Neutrophil (primary cell): ENCODE measurements around the gene ZC3H11A.
"Not testable (repeated sequence)": the region's sequence is repeated elsewhere in the genome, so short reads cannot be mapped to it uniquely, and the experiment has no call there.

Experiments used
- H3K27ac ChIP-seq: fragments of 200-600 bp; sonication (generic); 2 replicates; pipeline ENCODE4 v1.5.1; 2016; ENCODE audit warnings: mild to moderate bottlenecking, moderate library complexity
- H3K27me3 ChIP-seq: fragments of 200-600 bp; sonication (generic); 2 replicates; pipeline ENCODE4 v1.6.0; 2016; ENCODE audit warnings: mild to moderate bottlenecking
- H3K36me3 ChIP-seq: fragments of 200-600 bp; sonication (generic); 2 replicates; pipeline ENCODE4 v1.5.1; 2017
- H3K4me1 ChIP-seq, 2 experiments: fragments of 200-600 bp in 1 of 2; sonication (generic) in 1 of 2; 1 replicate in 1 of 2; 2 replicates in 1 of 2; pipeline versions ENCODE4 v1.5.1 to v1.6.1; 2013 to 2016; ENCODE audit warnings: low read depth in 1 of 2, low read length in 1 of 2, mild to moderate bottlenecking in 1 of 2, moderate library complexity in 1 of 2; ENCODE audit not compliant: control insufficient read depth in 1 of 2, insufficient read depth in 1 of 2
- H3K4me3 ChIP-seq, 2 experiments: fragments of 200-600 bp in 1 of 2; sonication (generic) in 1 of 2; 1 replicate in 1 of 2; 2 replicates in 1 of 2; pipeline ENCODE4 v1.5.1; 2013 to 2016; ENCODE audit warnings: low read depth in 1 of 2, low read length in 1 of 2, mild to moderate bottlenecking in 1 of 2, moderate library complexity in 1 of 2
- H3K9me3 ChIP-seq: fragments of 200-600 bp; sonication (generic); 2 replicates; pipeline ENCODE4 v1.5.1; 2016
- CTCF ChIP-seq: fragments of 200-600 bp; sonication (generic); IDR thresholded peaks from 2 replicates; pipeline ENCODE4 v1.5.1; 2016; ENCODE audit warnings: antibody characterized with exemption

The ZC3H11A gene

GRCh38 chr1:203818399-203818798 lies 23.0 kb downstream of the ZC3H11A start:
- no peak overlapping the region for H3K4me3 ChIP-seq
- H3K36me3 ChIP-seq: peaks cover 93% of the 10 kb centered on the region
- H3K27me3 ChIP-seq: no peaks in the 10 kb centered on the region
- H3K4me1 ChIP-seq: peaks cover 0 to 3% of the 10 kb centered on the region in 2 experiments
- no peak overlapping the region for H3K27ac ChIP-seq
- H3K9me3 ChIP-seq: no peaks in the 10 kb centered on the region
- TF ChIP-seq CTCF: no peak

- H3K9me3 ChIP-seq: no peaks in the 10 kb centered on the region
- H3K4me3 ChIP-seq: no peak overlapping the region
- no peaks in the 10 kb centered on the region for H3K27me3 ChIP-seq
- TF ChIP-seq CTCF: no peak
- H3K36me3 ChIP-seq: peaks cover 81% of the 10 kb centered on the region
- H3K27ac ChIP-seq: no peak overlapping the region
- H3K4me1 ChIP-seq: no peaks in the 10 kb centered on the region
Measured at GRCh38 chr1:203823306-203823705, 27.9 kb downstream of the ZC3H11A start.

- no peaks in the 10 kb centered on the region for H3K27me3 ChIP-seq
- H3K27ac ChIP-seq: no peak overlapping the region
- peaks cover 81% of the 10 kb centered on the region for H3K36me3 ChIP-seq
- H3K4me3 ChIP-seq: no peak overlapping the region
- no peaks in the 10 kb centered on the region for H3K9me3 ChIP-seq
- no peak for TF ChIP-seq CTCF
- no peaks in the 10 kb centered on the region for H3K4me1 ChIP-seq
Measured at GRCh38 chr1:203826175-203826574, 30.8 kb downstream of the ZC3H11A start.

GRCh38 chr1:203828002-203828401 lies 32.6 kb downstream of the ZC3H11A start:
- H3K36me3 ChIP-seq: peaks cover 83% of the 10 kb centered on the region
- H3K27ac ChIP-seq: no peak overlapping the region
- TF ChIP-seq CTCF: no peak
- no peak overlapping the region for H3K4me3 ChIP-seq
- no peaks in the 10 kb centered on the region for H3K9me3 ChIP-seq
- no peaks in the 10 kb centered on the region for H3K27me3 ChIP-seq
- H3K4me1 ChIP-seq: no peaks in the 10 kb centered on the region

- Histone ChIP-seq H3K27ac (no peak overlapping the region), H3K27me3 (no peaks in the 10 kb centered on the region), H3K9me3 (no peaks in the 10 kb centered on the region), H3K4me1 (no peaks in the 10 kb centered on the region), H3K4me3 (no peak overlapping the region), H3K36me3 (peaks cover 83% of the 10 kb centered on the region)
- no peak for TF ChIP-seq CTCF
Measured at GRCh38 chr1:203828503-203828902, 33.1 kb downstream of the ZC3H11A start.

GRCh38 chr1:203829247-203829646 lies 33.8 kb downstream of the ZC3H11A start:
- peaks cover 85% of the 10 kb centered on the region for H3K36me3 ChIP-seq
- not testable (repeated sequence) for H3K27ac ChIP-seq, H3K4me3 ChIP-seq, H3K27me3 ChIP-seq, H3K4me1 ChIP-seq, H3K9me3 ChIP-seq
